ENCODE results near the gene GPC3.

The GPC3 gene

DNA sequence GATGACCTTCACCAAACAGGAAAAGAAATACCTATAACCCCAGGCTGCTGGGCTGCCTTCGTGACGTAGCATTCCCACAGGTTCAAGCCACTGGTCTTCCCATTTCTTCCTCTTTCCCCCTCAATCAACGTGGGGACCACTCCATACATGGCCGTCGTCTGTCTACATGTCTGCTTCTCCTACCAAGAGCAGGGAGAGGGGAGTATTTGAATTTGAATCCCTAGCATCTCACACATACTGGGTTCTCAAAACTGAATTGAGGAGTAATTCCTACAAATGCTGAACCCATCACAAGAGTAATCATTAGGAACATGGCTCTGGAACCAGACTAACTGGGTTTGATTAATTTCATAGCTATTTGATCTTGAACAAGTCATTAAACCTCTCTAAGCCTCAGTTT is 17.3 kb downstream of the GPC3 start:
- DNase-seq: no peak

DNA sequence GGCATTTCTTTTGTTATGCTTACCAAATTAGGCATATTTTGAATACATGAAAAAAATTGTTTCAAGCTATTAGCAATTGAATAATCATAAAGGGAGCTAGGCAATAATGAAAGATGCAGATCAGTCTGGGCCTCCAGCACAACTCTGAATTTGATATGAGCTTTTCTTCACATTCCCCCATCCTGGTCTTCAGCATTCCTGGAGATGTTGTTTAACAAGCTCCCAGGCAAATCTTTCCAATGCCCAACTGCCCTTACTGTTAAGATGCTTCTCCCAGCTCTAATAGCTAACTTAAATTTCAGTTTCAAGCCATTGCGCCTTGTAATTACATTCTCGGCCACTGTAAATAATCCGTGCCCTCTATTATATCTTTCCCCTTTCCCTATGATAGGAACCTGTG is 19.2 kb downstream of the GPC3 start:
- no peak for DNase-seq

DNA sequence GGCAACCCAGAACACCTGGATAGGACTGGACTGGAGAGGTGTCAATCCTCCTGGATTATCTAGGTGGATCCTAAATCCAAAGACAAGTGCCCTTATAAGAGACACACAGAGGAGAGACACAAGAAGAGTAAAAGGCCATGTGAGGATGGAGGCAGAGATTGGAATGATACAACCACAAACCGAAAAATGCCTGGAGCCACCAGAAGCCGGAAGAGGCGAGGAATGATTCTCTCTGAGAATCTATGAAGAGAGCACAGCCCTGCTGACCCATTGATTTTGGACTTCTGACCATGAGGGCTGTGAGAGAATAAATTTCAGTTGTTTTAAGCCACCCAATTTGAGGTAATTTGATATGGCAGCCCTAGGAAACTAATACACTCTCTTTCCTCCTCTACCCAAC is 20.1 kb downstream of the GPC3 start:
- no peak for DNase-seq

DNA sequence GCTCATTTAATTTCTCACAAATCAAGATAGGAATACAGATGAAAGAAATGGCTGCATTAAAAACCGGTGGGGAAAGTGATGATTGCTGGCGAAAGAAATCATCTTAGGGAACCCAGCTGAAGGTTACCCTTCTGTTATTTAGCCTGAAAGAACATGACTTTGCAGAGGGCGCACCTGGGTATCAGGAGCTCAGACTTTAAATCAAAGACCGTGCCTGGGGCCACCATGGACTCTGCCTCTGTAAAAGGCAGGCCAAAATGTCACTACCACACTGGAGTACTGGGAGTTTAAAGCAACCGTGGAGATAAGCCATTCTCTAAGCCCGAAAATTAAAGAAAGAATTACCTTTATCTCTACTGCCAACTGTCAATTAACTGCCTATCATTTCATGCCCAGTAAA is 24.3 kb downstream of the GPC3 start:
- DNase-seq: no peak

DNA sequence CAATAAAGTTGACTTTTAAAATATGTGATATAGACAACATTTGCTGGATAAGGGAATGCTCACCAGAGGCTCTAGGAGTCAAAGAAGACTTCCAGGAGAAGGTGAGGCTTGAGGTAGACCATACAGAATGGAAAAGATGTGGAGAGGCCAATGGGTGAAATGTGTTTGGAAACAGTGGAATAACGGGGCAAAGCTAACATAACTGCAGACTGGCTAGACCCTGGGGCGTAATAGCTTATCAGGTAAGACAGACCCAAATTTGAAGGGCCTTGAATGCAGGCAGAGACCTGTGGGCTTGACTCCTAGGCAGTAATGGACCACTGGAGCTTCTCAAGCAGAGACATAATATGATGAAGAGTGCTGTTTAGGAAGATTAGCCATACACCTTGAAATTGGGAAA is 25.4 kb downstream of the GPC3 start:
- DNase-seq: no peak

DNA sequence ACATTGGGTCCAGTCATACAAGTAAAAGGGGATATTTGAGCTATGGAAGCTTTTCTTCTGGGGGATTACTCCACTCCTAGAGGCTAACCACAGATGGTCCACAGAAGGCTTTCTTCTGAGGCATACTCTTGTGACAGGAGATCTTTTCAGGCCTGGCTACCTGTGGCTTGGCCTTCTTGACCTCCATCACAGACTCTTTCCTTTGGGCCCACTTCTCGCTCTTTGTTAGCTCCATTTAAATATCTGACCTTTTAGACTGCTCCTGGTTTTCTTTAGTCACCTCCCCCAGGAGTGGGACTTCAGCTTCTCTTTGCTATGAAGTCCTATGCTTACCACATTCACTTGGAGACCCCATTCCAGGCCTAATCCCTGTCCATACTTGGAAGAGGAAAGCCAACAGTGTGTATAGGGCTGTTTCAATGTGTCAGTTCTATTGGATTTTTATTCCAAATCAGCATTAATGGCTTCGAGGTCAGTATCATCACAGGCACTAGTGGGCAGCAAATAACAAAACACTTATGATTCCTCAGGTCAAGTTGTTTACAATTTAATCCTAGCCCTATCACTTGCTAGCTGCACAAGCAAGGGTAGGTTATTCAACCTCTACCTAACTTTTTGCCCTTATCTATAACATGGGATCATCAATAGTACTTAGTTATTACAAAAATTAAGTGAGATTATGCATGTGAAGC is 26.3 kb downstream of the GPC3 start:
- DNase-seq: no peak

DNA sequence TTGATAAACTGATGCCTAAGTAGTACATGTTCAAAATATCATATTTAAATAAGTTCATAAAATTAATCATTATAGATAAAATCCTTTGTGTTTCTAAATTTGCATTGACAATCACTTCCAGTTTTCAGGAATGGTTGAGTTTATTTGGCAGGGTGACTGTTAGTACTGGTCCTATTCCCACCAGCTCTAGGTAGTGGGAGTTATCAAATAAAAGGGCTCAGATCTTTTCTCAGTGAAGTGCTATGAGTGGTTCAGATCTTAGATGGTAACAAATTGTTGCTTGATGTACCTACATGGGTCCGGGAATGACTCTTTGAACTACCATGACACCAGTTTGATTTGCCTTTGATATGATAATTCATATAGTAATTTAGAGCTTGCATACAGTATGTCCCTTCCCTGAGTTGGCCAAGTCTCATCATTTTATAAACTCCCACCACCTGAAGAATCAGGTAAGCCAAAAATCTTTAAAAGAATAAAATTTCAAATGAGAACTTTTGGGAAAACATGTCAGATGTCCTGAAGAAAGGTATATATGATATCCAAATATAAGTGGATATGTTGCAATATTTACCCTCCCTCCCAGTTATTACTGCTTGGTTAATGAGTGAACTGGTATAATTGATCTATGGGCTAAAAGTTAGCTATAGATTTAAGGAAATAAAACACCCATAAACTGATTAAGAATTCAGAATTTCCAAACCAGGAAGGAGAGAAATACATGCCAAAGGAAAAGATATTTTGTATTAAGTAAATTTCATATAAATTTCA is 28.6 kb downstream of the GPC3 start:
- no peak for DNase-seq

DNA sequence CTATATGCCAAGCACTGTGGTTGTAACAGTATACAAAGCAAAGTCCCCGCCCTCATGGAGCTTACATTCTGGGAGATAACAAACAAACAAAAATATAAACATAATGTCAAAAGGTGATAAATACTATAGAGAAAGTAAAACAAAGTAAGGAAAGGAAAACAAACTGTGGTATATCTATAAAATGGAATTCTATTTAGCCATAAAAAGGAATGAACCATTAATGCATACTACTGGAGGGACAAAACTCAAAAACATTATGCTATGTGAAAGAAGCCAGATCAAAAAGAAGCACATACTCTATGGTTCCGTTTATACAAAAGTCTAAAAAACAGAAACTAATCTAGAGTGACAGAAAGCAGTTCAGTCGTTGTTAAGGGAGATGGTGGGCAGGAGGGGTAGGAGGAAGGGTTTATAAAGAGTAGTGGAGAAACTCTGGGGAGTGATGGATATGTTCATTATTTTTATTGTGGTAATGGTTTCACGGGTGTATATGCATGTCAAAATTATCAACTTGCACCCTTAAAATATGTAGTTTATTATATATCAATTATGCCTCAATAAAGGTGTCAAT is 31.5 kb downstream of the GPC3 start:
- DNase-seq: no peak

DNA sequence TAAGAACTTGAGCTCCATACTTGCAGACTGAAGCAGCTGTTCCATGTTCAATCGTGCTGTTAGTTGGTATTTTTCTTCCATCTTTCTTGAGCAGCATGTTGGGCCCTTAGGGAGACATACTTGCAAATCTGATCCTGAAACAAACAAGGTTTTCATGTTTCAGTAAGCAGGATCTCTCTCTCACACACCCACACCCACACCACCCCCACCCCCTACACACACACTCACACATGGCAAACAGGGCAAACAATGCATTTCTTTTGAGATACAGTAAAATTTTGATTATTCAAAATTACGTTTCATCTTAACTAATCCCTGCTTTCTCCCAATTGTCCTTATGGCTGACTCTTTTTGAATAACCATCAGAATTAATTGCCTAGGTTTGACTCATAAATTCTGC is 32.3 kb downstream of the GPC3 start:
- DNase-seq: no peak

DNA sequence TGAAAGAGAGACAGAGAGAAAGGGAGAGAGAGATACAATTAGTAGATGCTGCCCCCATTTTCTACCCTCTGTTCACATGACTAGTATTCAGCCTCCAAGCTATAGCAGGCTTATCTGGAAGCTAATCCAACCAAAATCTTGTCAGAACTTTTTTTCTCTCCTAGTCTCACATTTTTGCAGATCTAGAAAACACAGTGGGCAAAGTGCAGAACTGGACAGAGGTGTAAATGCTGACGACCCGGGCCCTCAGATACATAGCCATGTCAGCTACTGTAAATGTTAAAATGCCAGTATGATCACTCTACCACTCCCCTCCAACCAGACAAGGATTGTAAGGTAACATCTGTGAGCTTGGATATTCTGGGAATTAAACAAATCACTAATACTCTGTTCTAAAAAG is 34.3 kb downstream of the GPC3 start:
- DNase-seq: no peak

DNA sequence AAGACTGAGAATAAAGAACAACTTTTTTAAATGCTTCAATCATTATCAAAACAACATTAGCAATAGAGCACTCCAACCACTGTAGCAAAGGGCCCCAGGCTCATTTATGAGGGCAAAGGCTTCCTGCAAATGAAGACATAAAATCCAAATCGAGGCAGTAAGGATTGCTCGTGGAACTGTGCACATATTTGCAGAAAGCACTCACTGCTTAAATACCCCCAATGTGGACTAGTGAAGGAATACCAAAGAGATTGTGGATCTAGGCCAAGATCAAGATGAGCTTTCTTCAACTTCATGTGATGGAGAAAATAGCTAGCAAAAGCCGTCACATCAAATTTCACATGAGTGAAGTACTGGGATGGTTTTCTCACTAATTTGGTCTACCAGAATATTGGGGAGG is 35.2 kb downstream of the GPC3 start:
- no peak for DNase-seq

DNA sequence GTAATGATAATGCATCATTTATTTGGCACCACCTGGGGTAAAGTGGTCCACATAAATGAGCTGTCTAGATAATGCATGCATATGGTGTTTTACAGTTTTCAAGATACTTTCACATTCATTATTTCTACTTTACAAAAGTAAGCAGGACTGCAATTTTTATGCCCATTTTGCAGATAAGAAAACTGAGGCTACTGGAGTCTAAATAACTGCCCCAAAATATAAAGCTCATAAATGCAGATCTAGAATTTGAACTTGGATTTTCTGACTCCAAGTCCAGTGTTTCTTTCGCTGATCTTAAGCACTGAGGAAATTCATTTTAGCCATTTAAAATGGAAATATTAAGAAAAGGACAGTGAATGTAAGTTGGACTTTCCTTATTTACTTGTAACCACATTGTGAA is 36.5 kb downstream of the GPC3 start:
- no peak for DNase-seq

DNA sequence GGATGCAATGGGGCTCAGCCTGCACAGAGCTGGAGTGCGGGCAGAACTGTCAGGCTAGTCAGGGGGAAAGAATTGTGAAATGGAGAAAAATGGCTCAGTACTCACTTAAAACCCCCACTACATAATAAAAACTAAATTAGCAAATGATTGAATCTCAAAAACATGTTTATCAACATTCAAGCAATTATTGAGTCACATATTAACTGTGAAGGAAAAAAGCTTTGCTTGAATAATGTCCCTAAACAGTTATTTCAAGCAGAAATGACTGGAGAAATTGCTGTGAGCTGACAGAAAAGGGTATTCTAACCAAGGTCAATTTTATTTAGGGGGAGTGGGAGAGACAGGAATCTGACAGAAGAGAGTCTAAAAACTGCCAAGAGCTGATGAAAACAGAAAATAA is 37.4 kb downstream of the GPC3 start:
- DNase-seq: no peak

DNA sequence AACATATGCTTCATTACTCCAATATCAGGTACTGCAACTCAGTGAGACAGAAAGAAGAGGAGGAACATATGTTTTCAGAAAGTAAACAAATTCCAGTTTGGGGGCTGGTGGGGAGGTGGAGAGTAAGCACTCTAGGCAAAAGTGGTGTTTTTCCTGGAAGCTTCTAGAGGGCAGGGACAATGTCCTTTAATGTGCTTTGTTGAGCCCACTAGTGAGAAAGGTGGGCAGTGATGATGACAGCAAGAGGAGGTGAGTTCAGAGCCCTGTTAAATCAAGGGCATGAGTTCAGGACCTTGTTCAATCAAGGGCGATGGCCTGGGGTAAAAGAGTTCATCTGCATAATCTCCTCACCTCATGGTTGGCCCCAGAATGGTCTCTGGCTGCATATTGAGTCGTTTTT is 38.4 kb downstream of the GPC3 start:
- DNase-seq: no peak

DNA sequence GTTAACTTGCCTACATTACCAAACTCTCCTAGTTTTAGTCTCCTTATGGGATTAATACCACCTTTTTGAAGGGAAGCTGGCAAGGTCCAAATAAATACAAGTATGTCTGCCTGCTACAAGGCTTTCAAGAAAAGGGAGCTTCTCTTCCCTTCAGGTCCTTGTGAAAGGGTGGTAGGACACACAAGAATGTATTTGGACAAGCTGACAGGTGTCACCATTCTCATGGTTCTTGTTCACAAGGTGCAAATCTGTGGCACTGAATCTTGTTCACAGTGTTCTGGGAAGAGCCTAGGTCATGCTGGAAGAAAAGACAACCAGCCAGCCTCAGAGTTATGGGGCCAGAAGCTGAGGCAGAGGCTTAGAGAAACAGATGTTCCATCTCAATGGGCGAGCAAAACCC is 41.9 kb downstream of the GPC3 start:
- DNase-seq: no peak

DNA sequence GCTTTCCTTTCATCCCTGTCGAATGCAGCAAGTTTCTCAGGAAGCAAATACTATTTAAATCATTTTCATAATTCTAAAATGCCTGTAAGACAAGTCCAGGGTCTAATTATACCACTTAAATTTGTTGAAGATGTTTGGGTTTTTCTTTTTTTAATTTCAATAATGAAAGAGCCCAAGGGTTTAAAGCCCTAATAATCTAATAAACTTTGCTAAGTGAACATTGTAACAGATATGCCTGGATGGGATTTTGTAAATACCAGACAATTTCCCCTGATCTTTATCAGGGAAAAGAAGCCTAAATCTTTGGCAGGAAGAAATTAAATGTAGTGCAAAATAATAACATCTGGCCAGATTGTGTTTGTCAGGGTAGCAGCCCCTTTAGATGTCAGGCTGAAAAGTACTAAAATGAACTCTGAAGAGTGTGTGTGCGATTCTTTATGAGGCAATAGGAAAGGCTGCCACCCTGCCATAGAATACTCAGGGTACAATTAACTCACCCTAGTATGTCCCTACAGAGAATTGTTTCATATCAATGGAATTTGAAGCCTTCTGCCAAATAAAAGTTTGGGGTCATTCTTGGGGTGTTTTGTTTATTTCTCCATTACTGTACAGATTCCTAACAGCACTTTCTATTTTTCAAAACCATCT is 45.6 kb downstream of the GPC3 start:
- no peak for DNase-seq

DNA sequence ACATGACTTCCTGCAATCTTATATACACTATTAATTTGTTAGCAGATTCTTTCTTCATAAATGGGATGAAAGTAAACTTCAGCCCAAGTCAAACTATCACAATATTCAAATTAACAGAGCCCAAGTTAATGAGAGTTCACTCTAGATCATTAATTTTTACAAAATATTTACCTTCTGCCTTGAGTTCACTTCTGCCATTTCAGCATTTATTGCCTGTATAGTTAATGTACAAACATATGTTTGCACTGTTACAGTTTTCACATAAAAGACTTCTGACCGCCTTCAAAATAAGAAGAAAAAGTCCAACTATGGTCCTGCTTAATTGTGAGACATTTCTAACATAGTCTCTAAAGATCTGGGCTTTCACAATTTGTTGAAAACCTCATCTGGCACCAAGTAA is 46.9 kb downstream of the GPC3 start:
- DNase-seq: no peak

DNA sequence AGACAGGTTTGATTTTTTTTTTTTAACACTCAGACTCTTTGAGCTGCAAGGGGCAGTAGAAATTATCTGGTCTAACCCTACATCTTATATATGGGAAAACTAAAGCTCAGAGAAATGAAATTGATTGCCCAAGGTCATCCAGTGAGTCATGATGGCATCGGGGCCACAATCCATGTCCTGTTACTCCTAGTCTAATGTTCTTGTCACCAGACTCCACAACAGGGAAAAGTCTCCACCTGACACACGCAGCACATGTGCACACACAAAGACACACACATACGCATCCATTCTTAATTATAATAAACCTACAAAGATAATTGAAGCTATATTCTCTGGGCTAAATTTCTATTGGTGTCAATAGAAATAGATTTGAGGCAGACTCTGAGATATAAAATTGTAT is 48.4 kb downstream of the GPC3 start:
- DNase-seq: no peak

DNA sequence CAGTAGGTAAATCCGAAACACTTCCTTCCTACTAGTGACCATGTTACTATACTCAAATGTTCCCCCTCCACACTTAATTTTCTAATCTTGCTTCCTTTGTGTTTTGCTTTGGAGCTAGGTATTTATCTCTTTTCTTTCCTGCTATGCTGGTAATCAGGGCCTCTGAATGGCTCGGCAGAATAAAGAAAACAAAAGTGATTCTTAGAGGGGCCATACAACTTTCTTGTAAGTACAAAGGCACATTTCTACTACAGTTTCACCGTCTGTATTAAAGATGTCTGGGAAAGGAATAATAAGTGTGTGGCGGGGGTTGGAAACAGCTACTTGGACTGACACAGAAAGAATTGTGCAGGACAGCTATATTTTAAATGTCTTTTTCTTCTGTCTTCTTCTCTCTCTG is 50.3 kb downstream of the GPC3 start:
- no peak for DNase-seq

DNA sequence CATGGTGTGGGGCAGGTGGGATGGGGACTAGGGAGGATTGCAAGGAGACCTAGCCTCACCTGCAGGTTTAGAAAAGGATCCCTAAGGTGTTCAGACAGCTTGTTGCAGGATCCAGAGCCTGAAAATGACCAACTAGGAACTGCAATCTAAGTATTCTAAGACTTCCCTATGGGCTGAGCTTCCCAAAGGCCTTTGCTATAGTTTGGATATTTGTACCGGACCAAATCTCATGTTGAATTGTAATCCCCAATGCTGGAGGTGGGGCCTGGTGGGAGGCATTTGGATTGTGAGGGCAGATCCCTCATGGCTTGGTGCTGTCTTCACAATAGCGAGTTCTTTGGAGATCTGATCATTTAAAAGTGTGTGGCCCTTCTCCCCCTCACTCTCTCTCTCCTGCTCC is 52.1 kb downstream of the GPC3 start:
- no peak for DNase-seq

DNA sequence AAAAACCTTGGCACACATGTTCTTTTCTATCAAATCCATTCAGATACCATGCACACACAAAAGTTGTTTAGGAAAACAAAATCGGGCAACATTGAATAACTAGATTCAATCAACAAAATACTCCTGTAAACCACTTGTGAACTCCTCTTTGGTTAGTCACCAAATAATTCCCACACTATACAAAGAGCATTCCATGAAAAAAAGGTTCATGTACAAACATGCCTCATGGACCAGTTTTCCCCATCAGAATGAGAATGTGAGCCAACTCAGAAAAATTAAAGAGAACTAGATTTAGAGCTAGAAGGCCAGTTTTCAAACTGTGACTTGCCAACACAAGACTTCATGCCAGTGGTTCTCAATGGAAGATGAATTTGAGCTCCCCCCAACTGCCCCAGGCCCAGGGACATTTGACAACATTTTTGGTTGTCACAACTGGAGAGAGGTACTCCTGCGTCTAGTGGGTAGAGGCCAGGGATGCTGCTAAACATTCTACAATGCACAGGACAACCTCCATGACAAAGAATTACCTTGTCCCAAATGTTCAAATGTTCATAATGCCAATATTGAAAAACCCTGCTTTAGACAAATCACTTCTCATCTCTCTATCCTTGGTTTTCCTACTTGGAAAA is 55.4 kb downstream of the GPC3 start:
- no peak for DNase-seq

DNA sequence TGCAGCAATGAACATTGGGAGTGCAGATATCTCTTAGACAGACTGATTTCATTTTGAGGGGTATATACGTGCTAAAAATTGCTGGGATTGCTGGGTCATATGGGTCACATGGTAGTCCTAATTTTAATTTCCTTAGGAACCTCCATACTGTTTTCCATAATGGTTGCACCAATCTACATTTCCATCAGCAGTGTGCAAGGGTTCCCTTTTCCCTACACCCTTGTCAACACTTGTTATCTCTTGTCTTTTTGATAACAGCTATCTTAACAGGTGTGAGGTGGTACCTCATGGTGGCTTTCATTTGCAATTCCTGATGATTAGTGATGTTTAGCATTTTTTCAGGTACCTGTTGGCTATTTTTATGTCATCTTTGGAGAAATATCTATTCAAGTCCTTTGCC is 57.0 kb downstream of the GPC3 start:
- DNase-seq: no peak

DNA sequence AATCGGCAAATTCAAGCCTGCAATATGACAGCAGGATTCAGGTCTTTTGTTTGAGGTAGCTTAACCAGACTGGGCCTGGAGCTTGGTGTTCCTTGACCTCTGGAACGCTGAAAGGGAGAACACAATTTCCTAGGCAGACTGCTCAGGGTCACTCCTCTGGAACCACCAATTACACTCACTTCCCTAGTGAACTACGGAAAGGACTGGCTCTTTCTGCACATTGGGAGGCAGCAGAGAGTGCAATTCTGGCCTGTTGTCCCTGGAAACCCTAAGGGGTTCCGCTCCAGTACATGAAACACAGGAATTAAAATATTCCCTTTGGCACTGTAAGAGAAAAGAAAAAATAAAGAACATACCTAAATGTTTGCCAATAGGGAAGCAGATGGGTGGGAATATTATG is 58.6 kb downstream of the GPC3 start:
- DNase-seq: no peak

DNA sequence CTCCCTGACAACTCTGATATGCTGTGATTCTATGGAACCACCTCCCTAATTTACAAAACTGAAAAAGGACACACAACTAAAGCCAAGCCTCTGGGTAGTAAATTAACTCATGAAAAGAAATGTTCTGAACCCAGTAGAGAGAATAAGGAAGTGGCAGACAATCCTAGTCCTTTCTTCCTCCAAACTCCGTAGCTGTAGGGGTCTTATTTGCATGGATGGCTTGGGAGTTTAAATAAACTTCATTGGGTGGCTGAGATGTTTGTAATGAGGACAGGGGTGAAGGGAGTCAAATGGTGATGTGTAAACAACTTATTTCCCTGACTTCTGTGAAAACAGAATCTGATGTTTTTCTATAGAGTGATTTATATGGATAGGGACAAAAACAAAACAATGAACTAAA is 59.3 kb downstream of the GPC3 start:
- DNase-seq: no peak
